Iris pigment epithelial cell (primary cell): ENCODE data around the gene PLEKHA5.
A peak's percentile ranks its signal among the peaks of the same experiment; 100 is the strongest.
"Not testable (repeated sequence)": the region's sequence is repeated elsewhere in the genome, so short reads cannot be mapped to it uniquely, and the experiment has no call there.

Experiments used
- DNase-seq: peaks from one replicate; pipeline ENCODE4 v3.0.0-alpha.2; 2011; ENCODE audit warnings: low read depth

PLEKHA5 gene

DNA sequence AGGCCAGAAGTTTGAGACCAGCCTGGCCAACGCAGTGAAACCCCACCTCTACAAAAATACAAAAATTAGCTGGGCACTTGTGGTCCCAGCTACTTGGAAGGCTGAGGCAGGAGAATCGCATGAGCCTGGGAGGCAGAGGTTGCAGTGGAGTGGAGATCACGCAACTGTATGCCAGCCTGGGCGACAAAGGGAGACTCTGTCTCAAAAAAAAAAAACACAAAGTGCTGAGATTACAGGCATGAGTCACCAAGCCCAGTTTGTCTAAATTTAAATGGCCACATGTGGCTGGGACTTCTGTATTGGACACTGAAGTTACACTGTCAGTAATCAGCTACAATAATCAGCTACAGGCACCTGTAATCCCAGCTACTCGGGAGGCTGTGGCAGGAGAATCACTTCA is 208.9 kb downstream of the PLEKHA5 start:
- peak; percentile 5 for DNase-seq

DNA sequence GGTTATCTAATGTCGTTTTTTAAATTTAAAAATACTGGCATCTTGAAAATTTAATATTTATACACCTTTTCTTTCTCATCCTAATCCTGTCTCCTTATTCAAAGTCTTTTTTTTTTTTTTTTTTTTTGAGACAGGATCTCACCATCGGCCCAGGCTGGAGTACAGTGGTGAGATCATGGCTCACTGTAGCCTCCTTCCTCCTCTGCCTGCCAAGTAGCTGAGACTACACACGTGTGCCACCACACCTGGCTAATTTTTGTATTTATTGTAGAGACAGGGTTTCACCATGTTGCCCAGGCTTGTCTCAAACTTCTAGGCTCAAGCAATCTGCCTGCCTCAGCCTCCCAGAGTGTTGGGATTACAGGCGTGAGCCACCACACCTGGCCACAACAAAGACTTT is 221.3 kb downstream of the PLEKHA5 start:
- not testable (repeated sequence) for DNase-seq

DNA sequence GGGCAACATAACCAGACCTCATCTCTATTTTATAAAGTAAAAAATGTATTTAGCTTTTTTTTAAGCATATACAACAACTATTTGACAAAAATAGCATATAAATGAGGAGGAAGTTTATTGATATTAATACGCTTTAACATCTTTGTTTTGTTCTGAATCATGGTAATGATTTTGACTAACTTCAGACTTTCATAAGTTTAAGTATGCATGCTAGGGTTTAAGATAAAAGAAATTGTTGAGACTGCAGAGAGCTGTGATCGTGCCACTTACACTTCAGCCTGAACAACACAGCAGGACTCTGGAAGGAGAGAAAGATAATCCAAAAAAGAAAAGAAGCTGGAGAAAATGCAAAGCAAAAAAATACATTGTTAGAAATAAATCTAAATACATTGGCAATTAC is 221.8 kb downstream of the PLEKHA5 start:
- DNase-seq = no peak

DNA sequence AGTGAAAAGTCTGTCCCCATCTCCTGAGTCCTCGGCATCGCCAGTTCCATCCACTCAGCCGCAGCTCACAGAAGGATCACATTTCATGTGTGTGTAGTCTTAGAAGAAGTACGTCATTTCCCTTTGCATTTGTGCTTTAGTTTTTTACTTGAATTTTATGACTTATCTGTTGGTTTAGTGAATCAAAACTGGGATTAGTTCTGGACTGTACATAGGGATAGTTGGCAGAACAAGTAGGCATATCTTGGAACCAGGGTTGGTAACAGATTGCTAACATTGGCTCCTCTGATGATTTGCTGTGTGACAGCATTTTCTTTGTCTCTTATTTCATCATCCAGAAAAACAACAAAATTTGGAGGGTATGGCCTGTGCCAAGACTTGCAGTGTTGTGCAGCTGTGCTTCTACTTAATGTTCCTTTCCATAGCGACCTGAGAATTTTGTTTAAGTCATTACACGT is 240.2 kb downstream of the PLEKHA5 start:
- peak; percentile 72 for DNase-seq

DNA sequence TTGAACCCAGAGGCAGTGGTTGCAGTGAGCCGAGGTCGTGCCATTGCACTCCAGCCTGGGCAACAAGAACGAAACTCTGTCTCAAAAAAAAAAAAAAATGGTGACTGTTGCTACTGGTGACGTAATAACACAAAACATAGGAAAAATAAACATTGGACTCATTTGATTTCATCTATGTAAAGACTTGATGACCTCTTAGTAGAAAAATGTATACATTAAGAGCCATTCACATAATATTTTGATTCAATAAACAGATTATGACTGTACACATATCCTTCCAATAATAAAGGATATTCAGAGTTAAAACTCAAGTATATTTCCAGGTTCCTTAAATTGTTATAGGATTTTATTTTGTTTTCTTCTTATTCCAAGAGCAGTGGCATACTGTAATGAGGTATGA is 244.1 kb downstream of the PLEKHA5 start:
- DNase-seq = no peak

DNA sequence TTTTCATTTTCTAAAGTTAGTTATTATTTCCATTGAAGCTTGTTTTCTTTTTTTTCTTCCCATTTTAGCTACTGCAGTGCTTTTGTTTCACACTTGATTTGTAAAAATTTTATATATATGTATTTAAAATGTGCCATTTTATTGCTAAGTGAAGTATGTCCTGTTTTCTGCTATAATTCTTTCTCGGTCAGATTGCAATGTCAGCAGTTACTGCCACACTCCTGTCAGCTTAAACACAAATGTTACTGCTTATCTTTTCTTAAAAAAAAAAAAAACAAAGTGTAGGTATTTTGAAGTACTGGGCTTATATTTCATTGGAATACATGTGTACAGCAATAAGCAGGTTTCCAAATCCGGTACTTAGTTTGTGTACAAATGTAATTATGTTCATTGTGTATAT is 246.4 kb downstream of the PLEKHA5 start:
- DNase-seq = no peak

DNA sequence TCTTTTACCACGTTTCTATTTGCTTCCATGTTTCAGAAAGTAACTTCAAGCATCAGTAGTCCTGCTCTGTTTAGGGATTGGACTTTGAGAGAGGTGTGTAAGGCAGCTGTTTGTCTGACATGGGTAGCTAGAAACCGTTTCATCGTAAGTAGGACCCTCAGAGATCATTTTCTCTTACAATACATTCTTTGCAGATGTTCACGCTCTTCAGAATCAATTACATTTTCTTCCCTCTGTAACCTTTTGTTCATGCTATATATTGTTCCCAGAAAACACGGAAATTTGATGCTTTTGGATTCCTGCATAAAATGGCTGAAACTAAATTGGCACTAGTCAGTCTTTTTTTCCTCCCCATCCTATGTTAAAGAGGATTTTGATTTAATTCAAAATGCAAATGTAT is 247.2 kb downstream of the PLEKHA5 start:
- no peak for DNase-seq

DNA sequence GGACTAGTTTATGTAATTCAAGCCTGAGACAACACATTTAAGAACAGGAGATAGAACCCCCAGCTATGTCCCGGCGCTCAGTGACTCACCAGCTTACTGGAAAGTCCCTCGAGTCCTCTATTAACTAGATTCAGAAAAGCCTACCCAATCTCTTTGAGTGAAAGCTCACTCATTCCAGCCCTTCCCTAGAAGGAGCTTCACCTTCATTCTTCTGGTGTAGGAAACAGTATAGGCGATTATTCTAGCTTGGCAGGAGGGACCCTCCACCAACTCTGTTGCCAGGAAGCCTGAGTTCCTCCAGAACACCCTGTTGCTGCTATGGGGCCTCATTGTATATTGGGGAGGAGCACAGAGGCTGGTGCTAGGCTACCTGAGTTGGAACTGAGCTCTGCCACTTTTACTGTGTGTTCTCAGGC is 252.6 kb downstream of the PLEKHA5 start:
- DNase-seq = peak; percentile 95

DNA sequence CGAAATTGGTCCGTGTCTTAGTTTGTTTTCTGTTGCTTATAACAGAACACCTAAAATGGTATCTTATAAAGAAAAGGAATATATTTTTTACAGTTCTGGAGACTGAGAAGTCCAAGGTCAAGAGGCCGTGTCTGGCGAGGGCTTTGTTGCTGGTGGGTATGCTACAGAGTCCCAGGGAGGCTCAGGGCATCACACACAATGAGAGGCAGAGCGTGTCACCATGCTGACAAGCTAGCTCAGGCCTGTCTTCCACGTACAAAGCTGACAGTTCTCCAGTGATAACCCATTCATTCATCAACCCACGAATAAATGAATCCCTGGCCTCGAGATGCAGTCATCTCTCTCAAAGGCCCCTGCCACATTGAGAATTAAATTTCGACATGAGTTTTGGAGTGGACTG is 253.0 kb downstream of the PLEKHA5 start:
- DNase-seq = no peak

DNA sequence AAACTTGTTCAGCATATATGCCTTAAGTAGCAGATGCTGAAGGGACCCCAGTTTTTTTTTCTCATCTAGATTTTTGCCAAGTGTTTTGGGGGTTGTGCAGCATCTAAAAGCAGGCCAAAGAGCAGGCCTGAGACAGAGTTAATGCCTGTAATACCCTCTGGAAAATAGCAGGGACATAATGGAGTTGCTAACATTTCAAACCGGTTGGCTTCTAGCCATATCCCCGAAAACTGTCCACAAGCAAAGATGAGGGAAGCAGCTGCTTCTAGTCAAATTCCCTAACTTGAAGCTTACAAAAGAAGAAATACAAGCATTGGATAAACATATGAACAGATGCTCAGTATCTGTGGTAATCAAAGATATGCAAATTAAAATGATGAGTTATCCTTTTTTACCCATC is 257.6 kb downstream of the PLEKHA5 start:
- no peak for DNase-seq

DNA sequence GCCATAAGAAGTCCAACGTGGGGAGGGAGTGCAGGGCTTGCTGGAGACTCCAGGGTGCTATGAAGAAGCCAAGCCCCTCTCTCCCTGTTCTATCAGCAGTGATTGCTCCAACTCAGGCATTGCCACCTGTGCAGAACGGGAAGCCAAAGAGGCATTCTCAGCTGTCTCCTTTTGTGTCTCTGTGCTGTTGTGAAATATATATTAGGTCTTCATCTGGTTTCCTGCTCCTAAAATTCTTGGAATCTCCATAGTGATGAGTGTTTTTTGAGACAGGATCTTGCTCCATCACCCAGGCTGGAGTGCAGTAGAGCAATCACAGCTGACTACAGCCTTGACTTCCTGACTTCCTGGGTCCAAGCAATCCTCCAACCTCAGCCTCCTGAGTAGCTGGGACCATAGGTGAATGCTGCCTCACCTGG is 258.6 kb downstream of the PLEKHA5 start:
- peak; percentile 42 for DNase-seq

DNA sequence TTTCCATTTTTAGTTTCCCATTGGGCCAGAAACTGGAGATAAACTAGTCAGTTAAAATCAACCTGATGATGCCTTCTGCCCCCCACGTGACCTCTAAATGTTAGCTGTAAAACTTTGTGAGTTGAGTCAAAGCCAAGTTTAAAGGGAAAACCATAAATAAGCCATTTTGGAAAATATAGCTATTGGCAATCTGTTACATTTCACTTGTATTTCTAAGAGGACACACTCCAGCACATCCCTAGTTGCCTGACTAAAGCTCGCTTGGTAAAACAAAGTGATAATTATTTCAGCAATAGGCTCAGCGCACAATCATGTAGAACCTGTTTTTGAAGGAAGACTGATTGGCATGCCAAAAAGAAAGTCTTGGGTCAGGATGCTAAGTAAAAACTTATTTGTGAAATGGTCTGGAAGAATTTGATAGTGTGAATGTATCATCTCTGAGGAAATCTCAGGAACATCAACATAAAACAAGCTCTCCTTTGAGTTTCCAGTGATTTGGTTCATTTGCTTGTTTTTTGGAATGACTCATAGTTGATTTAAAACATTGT is 260.6 kb downstream of the PLEKHA5 start:
- DNase-seq = no peak

DNA sequence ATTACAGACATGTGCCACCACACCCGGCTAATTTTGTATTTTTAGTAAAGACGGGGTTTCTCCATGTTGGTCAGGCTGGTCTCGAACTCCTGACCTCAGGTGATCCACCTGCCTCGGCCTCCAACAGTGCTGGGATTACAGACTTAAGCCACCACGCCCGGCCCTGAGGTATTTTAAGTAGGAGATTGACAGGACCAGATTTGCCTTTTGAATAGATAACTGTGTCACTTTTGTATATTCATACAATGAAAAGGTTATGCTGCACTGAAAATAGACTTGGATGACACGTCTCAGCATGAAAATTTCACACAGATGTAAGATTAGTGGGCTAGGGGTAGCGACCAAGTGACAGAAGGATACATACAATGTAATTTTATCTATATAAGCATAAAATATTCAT is 263.1 kb downstream of the PLEKHA5 start:
- DNase-seq = not testable (repeated sequence)

DNA sequence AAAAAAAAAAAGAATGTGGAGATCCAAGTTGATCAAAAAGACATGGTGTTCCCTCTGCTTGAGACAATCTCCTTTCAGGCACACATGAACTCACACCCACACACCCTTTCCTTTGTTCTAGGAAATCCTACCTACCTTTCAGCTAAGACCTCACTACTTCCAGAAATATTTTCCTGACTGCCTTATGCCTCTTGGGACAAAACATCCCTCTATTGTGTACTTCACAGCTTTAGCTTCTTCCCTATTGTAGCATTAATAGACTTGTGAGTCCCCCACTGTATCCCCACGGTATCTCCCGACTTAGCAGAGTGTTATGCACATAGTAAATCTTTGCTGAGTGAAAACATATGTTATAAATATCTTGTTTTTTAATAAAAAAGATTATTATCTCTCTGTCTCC is 264.9 kb downstream of the PLEKHA5 start:
- no peak for DNase-seq

DNA sequence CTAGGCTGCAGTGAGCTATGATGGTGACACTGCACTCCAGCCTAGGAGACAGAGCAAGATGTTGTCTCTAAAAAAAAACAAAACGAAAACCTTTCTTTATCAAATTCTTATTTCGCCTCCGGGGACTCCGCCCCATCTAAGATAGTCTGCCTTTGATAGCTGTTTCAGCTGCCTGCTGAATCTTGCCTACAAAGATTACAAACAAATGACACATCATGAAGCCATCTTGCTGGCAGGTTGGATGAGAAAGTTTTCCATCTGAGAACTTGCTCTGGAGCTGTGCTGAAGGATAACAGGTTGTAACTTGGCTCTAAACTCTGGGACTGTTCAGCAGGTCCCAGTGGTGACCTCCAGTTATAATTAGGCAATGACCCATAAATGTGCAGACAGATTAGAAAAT is 268.0 kb downstream of the PLEKHA5 start:
- DNase-seq = peak; percentile 38

DNA sequence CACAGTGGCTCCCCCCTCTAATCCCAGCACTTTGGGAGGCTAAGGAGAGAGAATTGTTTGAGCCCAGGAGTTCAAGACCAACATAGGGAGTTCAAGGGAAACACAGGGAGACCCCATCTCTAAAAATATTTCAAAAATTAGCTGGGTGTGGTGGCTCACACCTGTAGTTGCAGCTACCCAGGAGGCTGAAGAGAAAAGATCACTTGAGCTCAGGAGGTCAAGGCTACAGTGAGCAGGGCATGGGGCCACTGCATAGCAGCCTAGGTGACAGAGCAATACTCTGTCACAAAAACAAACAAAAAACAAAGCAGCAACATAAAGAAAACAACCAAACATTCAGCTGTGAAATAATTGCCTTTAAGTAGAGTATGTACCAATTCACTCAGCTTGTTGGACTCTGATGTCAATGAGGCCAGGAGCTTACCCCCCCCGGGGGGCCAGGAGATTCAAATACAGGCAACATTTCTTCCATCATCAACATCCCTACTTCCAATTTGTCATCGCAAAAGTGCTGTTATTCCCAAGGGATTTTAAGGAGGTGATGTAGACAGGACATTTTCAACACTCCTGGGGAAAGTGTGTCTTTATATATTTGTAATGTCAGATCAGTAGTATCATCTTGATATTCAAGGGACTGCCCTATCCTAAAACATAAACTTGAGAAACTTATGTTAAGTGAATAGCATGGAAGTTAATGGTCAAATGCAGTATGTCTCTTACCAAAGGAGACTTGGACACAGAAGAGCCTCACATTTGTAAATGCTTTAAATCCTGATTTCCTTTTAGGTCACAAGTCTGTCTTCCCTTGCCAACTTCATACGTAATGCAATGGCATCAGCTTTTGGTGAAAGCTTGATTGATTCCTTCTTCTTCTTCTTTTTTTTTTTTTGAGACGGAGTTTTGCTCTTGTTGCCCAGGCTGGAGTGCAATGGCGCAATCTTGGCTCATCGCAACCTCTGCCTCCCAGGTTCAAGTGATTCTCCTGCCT is 269.1 kb downstream of the PLEKHA5 start:
- no peak for DNase-seq

DNA sequence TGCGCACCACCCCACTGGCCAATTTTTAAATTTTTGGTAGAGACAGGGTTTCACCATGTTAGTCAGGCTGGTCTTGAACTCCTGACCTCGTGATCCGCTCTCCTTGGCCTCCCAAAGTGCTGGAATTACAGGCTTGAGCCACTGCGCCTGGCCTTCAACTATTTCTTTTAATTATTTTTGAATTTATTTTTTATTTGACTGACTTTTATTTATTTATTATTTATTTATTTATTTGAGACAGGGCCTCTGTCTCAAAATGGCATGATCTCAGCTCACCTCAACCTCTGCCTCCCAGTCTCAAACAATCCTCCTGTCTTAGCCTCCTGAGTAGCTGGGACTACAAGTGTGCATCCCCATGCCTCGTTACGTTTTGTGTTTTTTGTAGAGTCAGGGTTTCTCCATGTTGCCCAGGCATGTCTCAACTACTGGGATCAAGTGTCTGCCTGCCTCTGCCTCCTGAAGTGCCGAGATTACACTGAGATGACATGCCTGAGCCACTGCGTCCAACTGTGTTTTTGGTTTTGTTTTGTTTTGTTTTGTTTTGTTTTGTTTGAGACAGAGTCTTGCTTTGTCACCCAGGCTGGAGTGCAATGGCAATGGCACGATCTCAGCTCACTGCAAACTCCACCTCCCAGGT is 271.2 kb downstream of the PLEKHA5 start:
- not testable (repeated sequence) for DNase-seq

DNA sequence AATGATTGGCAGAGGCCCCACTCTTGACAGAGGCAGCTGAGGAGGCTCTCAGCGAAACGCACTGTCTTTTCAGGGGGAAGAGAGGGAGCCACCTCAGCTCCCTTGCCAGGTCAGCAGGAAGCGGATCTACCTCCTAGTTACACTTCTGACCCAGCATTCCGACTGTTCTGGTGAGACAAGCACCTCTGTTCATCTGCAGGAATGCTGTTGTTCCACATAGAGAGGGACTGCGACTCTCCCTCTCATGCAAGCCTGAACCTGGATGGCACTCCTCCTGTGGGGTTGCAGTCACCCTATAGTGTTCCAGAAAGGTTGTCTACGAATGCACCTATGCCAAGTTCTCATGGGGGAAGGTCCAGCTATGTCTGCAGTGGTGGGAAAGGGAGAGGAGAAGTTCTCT is 272.7 kb downstream of the PLEKHA5 start:
- no peak for DNase-seq

DNA sequence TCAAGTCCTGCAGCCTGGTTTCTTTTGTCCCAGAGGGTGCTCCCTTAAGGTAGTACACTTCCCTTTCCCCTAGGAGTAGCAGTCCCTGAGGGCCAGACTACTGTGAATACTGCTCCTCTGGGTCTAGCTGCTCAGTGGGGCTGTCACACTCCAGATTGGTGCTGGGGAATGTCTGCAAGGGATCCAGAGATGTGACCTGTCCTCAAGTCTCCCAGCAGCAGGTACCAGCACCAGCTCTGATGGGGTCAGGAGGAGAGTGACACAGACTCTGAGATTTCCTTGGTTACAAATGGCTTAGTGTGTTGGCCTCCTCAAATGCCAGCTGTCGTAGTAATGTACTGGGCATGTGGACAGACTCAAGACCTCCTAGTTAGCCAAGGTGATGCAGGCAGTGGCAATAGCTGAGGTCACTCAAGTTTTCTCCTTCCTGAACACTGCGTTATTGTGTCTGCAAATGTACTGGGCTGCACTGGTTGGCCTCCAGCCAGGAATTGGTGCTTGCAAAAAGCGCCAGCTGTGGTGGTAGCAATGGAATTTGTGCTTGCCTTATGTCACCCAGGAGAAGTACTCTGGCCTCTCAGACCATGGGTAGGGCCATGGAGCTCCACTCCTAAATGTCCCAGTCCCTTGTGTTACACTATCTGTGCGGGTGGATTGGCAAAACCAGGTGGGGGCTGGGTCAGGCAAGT is 273.4 kb downstream of the PLEKHA5 start:
- peak; percentile 49 for DNase-seq

DNA sequence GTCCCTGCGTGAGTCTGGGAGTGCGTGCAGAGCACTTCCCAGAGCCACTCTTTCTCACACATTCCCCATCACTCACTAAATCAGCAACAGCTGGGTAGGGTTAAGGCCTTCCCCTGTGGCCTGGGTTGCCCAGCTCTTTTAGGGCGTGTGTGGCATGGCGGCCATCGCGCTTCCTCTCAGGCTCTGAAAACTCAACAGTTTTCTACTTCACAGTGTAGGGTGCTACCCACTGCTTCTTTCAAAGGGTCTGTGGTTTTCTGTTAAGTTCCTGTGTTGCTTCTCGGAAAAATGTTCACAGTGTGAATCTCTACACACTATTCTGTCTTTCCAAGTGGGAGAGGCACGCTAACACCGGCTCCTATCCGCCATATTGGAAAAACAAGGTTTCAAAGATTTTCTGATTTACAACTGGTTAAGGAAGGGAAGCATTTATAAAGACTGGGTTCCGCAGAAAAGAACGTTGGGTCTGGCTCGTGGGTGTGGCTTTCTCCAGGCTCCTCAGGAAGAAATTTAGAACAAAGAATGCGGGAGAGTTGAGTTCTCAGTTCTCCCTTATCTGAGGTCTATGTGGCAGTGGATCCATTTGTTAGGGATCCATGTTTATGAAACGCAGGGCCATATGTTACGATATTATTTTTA is 274.8 kb downstream of the PLEKHA5 start:
- DNase-seq = no peak

DNA sequence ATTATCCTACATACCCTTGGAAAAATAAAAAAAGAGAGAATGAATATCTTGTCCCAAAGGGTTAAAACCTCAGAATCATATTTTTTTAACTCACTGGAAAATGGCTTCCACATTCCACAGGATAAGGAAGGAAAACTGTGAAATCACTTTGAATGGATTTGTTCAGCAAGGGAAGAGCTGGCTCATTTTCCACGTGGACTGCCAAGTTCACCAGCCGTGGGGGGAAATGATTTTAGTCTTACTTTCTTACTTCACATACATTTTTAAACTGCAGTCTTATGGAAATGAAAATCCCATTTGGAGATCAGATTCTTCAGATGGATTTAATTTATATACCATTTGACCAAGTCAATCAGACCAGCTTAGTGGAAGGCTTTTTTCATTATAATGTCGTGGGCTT is 279.8 kb downstream of the PLEKHA5 start:
- no peak for DNase-seq

DNA sequence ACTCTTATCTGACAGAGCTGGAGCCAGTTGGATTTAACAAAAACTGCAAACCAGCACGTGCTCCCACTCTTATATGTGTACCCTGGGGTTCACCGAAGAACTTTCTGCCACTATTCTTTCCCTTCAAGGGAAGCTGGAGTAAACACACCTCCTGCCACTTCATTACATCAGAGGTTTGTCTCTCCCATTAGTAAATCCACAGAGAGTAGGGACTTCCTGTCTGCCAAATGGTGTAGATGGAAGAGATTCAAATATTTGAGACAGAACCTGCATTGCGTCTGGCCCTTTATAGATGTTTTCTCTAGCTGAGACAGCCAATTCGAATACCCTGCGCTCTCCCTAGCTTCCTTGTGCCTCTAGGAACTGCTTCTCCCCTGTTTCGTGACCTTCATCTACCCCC is 280.7 kb downstream of the PLEKHA5 start:
- no peak for DNase-seq
